H1 (cell line): ENCODE results near the gene PPM1M. TPM values are rescaled to one million over a fixed set of nuclear protein-coding genes. Genes with fewer than 3 reads are reported as not detected.

Experiments used
- CHD2 ChIP-seq: IDR thresholded peaks from 2 replicates; pipeline ENCODE4 v1.6.1; 2012; ENCODE audit warnings: low read length, improper control_type of control experiment
- NANOG ChIP-seq: IDR thresholded peaks from 2 replicates; pipeline ENCODE4 v1.6.1; 2011; ENCODE audit warnings: low read length, low read depth, mild to moderate bottlenecking, inconsistent platforms; ENCODE audit not compliant: insufficient read depth, poor library complexity, severe bottlenecking
- SAP30 ChIP-seq: fragments of 300-600 bp; sonication (generic); IDR thresholded peaks from 2 replicates; pipeline ENCODE4 v1.7.1; 2012; ENCODE audit warnings: low read length, moderate library complexity, mild to moderate bottlenecking, inconsistent platforms; ENCODE audit not compliant: insufficient read depth, insufficient replicate concordance
- polyA plus RNA-seq, 7 experiments: library from polyadenylated mRNA; depleted of rRNA in 3 of 7; stranded (reverse) in 5 of 7; unstranded in 2 of 7; fragments of >200 nt in 5 of 7; fragments of 200-250 nt in 2 of 7; gene quantifications; 1 replicate in 5 of 7; 2 replicates in 1 of 7; 4 replicates in 1 of 7; pipeline versions ENCODE4 v1.2.1 to v1.2.3, GENCODE V29; 2011 to 2013; ENCODE audit warnings: missing spikeins in 2 of 7, mixed read lengths in 2 of 7
- total RNA-seq: library from RNA; stranded (reverse); fragmentation: NEBNext Ultra II Directional; extraction: Animal tissue kit (Norgen Biotek cat#: 25700); gene quantifications from 2 replicates; pipeline ENCODE4 v1.2.1, GENCODE V29; 2021

PPM1M gene
- total and polyA plus RNA-seq, 2 of the 8 experiments (the other 6 are each of a cell fraction or from before 2014, with no cell fraction given), result 5.2 to 6.3 TPM

- TF ChIP-seq NANOG (no peak), CHD2 (no peak), SAP30 (no peak)
Measured at GRCh38 chr3:52221141-52221562, 24.4 kb upstream of the PPM1M start (continued).
